ENCODE results near the gene NPLOC4.

- TF ChIP-seq POLR2A (IDR thresholded peaks at IDR 0.05): no peak
- TF ChIP-seq, protein P1, sequence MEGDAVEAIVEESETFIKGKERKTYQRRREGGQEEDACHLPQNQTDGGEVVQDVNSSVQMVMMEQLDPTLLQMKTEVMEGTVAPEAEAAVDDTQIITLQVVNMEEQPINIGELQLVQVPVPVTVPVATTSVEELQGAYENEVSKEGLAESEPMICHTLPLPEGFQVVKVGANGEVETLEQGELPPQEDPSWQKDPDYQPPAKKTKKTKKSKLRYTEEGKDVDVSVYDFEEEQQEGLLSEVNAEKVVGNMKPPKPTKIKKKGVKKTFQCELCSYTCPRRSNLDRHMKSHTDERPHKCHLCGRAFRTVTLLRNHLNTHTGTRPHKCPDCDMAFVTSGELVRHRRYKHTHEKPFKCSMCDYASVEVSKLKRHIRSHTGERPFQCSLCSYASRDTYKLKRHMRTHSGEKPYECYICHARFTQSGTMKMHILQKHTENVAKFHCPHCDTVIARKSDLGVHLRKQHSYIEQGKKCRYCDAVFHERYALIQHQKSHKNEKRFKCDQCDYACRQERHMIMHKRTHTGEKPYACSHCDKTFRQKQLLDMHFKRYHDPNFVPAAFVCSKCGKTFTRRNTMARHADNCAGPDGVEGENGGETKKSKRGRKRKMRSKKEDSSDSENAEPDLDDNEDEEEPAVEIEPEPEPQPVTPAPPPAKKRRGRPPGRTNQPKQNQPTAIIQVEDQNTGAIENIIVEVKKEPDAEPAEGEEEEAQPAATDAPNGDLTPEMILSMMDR (IDR thresholded peaks at IDR 0.05): no peak
These were observed 29.5 kb downstream of the NPLOC4 start for GRCh38 chr17:81607431-81607830.

Measured in heart left ventricle (tissue), 13 donors.